ENCODE data around the gene MELTF. TPM values are rescaled to one million over a fixed set of nuclear protein-coding genes. Genes with fewer than 3 reads are reported as not detected.

MELTF gene
- total RNA-seq, 2 experiments from 2014 or later, result 6.0 TPM

DNA sequence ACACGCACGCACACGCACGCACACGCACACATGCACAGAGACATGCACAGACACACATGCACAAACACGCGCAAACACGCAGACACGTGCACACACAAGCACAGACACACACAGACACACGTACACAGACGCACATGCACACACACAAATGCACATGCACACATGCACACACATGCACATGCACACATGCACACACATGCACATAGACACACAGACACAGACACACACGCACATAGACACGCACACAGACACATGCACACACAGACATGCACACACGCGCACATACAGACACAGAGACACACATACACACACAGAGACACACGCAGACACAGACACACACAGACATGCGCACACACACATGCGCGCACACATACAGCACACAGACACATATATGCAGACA, 34.6 kb downstream of the MELTF start:
- no peaks in the 10 kb centered on the region for H3K36me3 Mint-ChIP-seq
- H3K4me1 Mint-ChIP-seq (ENCODE audit: low read depth), result no peaks in the 10 kb centered on the region
- POLR2A ChIA-PET, result no interaction called here
- CTCF ChIA-PET, result no interaction called here
- no peak overlapping the region for H3K4me3 Mint-ChIP-seq
- no peak overlapping the region for H3K27ac Mint-ChIP-seq
- no peaks in the 10 kb centered on the region for H3K9me3 Mint-ChIP-seq
- intact Hi-C loops (cut with micrococcal nuclease), result no loop called here
- H3K27me3 Mint-ChIP-seq, result no peaks in the 10 kb centered on the region
- DNase-seq, result no peak

DNA sequence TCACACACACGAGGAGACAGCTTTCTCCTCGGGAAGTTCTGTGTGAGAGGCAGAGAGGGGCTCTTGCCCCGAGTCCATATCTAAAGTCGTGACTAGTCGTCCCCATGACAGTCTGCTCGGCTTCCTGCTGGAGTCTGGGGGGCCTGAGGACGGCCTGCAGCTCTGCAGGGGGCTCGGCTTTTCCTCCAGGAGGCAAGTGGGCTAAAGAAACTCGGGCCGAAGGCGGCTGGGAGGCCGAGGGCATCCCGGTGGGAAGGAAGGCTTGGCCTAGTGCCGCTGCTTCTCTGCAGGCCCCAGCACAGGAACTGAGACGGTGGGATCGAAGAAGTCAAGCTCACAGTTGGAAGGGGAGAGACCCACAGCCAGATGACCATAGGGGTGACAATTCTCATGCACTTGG, 35.6 kb downstream of the MELTF start:
- Mint-ChIP-seq H3K4me1 (ENCODE audit: low read depth) (no peaks in the 10 kb centered on the region), H3K36me3 (no peaks in the 10 kb centered on the region), H3K9me3 (no peaks in the 10 kb centered on the region), H3K27me3 (no peaks in the 10 kb centered on the region), H3K4me3 (no peak overlapping the region), H3K27ac (no peak overlapping the region)
- intact Hi-C loops (cut with micrococcal nuclease), result no loop called here
- POLR2A ChIA-PET, result no interaction called here
- CTCF ChIA-PET, result interaction anchor here (0.6 to 1.9 kb wide), 3 partner anchors 9 to 43 kb away, joined by 3 to 8 read pairs (median 3); partner anchors contain the start of gene MELTF
- no peak for DNase-seq

DNA sequence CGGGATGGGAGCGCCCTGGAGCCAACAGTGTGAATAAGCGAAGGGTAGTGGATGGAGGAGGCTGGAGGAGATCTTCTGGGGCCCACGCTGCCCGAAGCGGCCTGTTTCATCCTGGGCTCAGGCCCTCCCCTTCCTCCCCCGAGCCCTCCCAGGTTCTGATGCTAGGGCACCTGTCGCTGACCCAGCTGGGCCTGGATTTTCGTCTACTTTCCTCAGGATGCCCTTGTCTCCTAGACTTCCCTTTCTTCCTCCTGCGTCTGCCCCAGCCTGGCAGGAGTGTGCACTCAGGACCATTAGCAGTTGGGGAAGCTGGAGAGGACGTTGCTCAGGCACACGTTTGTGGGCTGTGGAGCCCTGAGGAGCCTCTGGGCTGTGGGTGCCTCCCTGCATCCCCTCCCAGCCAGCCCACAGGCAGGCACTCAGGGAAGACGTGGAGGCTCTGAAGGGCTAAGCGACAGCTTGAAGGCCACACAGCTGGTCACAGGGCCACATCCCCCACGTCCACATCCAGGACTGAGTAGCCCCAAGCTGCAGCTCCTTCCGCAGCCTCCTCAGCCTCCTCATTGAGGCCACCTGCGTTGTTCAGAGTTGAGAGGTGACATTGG, 37.1 kb downstream of the MELTF start:
- DNase-seq, result no peak
- intact Hi-C loops (cut with micrococcal nuclease), result no loop called here
- Mint-ChIP-seq H3K4me1 (ENCODE audit: low read depth) (no peaks in the 10 kb centered on the region), H3K27me3 (no peaks in the 10 kb centered on the region), H3K4me3 (no peak overlapping the region), H3K27ac (no peak overlapping the region), H3K9me3 (no peaks in the 10 kb centered on the region), H3K36me3 (no peaks in the 10 kb centered on the region)
- ChIA-PET POLR2A (no interaction called here), CTCF (interaction anchor here (1.9 kb wide), 1 partner anchor 10 kb away, joined by 8 read pairs; no protein-coding TSS in a partner anchor)

DNA sequence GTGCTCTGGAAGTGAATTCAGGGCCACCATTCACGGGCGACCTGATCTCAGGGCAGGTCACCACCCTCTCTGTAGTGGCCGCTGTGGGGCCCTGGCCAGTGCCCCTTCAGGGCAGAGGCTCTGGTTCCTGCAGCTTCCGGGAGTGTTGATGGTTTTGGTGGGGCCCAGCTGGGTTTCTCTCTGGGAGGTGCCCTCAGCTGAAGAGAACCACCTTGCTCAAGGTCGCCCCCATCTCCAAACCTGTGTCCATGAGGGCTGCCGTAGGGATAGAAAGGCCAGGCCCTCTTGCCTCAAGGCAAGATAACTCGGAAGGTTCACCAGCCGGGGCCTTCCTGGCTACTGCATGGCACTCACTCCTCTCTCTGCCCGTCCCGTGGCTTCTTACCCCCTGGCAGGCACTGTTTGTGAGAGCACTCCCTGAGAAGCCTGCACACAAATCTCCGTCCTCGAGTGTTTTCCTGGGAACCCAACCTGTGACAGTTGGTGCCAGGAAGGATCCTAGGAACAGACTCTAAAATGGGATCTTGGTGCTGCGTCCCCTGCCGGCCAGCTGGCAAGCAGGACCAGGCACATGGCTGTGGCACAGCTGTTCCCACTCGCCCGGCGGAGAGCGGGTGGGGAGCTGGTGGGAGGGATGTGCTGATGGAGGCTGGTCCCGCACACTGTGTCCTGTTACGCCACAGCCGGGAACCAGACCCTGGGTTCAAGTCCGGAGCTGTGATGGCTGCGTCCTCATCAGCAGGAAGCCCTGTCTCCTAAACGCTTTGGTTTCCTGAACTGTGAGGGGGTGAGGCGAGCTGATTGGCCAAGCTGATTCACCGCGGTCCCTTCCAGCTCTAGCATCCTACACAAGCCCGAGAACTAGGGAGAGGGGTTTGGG, 37.8 kb downstream of the MELTF start:
- intact Hi-C loops (cut with micrococcal nuclease), result no loop called here
- CTCF ChIA-PET, result interaction anchor here (1.3 kb wide), 1 partner anchor 37 kb away, joined by 4 read pairs; the partner anchor contains the start of gene MELTF
- POLR2A ChIA-PET, result no interaction called here
- H3K4me1 Mint-ChIP-seq (ENCODE audit: low read depth), result no peaks in the 10 kb centered on the region
- H3K4me3 Mint-ChIP-seq, result no peak overlapping the region
- H3K36me3 Mint-ChIP-seq, result no peaks in the 10 kb centered on the region
- H3K27me3 Mint-ChIP-seq, result no peaks in the 10 kb centered on the region
- H3K27ac Mint-ChIP-seq, result no peak overlapping the region
- no peaks in the 10 kb centered on the region for H3K9me3 Mint-ChIP-seq
- no peak for DNase-seq

DNA sequence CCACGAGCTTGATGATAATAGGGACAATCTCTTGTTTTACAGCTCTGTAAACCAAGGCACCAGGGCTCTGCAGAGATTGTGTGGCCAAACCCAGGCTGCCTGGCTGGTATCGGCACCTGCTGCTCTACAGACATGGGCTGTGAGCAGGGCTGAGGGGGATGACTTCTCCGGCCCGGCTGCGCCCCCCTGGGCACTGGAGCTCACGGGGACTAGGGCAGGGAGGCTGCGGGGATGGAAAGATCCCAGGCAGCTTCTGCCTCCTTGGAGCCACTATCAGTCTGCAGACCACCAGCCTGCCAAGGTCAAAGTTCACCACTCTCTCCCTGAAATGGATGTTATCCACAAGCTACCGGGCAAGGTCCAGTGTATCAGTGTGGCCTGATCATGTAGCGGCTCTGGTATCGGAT, 39.0 kb downstream of the MELTF start:
- H3K9me3 Mint-ChIP-seq, result no peaks in the 10 kb centered on the region
- ChIA-PET POLR2A (no interaction called here), CTCF (interaction anchor here (1.3 kb wide), 2 partner anchors 39 to 197 kb away, joined by 3 to 4 read pairs; partner anchors contain the start of gene MELTF)
- intact Hi-C loops (cut with micrococcal nuclease), result no loop called here
- no peaks in the 10 kb centered on the region for H3K36me3 Mint-ChIP-seq
- H3K27ac Mint-ChIP-seq, result no peak overlapping the region
- no peaks in the 10 kb centered on the region for H3K27me3 Mint-ChIP-seq
- H3K4me1 Mint-ChIP-seq (ENCODE audit: low read depth), result no peaks in the 10 kb centered on the region
- no peak for DNase-seq
- no peak overlapping the region for H3K4me3 Mint-ChIP-seq

DNA sequence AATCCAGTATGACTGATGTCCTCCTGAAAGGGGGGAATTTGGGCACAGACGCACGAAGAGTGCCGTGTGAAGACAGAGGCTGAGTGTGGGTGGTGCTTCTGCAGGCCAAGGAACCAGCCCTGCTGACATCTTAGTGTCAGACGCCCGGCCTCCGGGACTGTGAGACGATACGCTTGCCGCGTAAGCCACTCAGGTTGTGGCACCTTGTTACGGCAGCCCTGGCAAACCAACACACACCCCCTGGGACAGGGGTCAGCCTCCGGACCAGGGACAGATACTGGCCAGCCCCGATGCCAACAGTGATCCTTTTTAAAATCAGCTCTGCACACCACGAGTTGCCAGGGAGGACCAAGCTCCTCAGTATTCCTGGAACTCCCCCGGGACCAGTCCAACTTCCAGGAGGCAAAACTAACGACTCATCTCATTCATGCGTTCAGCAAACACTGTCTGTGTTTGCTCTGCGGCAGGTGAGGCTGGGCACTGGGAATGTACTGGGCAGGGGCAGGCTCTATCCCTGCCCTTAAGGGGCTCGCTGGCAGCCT, 39.8 kb downstream of the MELTF start:
- Mint-ChIP-seq H3K27me3 (peaks cover 4% of the 10 kb centered on the region), H3K27ac (no peak overlapping the region), H3K4me1 (ENCODE audit: low read depth) (no peaks in the 10 kb centered on the region), H3K4me3 (no peak overlapping the region), H3K36me3 (no peaks in the 10 kb centered on the region), H3K9me3 (no peaks in the 10 kb centered on the region)
- DNase-seq, result no peak
- ChIA-PET POLR2A (no interaction called here), CTCF (interaction anchor here (1.3 kb wide), 1 partner anchor 198 kb away, joined by 3 read pairs; no protein-coding TSS in a partner anchor)
- intact Hi-C loops (cut with micrococcal nuclease), result no loop called here

DNA sequence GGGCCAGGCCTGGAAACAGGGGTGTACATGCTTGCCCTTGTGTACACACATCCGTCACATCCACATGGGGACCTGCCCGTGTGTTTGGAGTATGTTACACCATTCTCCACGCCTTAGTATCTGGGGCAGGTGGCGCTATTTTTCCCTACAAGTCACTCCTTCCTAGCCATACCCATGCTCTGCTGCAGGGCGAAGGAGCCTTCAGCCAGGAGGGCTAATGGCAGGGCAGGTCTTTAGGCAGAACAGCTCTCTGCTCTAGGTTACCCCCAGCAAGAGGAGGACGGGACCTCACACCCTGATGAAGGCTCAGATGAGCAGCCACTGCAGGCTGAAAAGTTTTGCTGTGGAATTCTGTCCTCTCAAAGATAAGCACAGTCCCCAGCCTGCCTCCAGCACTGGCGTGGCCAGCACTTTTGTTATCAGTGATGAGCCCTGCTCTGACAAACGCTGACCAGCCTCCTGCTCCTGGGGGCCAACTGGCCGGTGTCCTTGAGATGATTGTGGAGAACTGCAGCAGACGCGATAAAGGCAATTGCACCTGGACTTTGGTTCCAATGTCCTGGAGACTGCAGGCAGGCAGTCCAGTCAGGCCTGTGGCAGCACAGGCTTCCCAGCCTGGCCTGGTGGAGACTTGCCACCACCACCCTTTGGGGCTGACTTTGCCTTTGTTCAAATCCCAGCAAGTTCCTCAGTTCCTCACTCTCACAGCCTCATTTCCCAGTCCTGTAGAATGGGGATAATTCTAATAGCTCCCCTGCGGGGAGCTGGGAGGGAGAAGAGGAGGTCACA, 41.2 kb downstream of the MELTF start:
- H3K9me3 Mint-ChIP-seq, result peaks cover 2% of the 10 kb centered on the region
- DNase-seq, result no peak
- H3K36me3 Mint-ChIP-seq, result no peaks in the 10 kb centered on the region
- intact Hi-C loops (cut with micrococcal nuclease), result no loop called here
- H3K4me3 Mint-ChIP-seq, result no peak overlapping the region
- POLR2A ChIA-PET, result no interaction called here
- no peak overlapping the region for H3K27ac Mint-ChIP-seq
- H3K27me3 Mint-ChIP-seq, result peaks cover 8% of the 10 kb centered on the region
- no peaks in the 10 kb centered on the region for H3K4me1 Mint-ChIP-seq (ENCODE audit: low read depth)
- CTCF ChIA-PET, result no interaction called here

DNA sequence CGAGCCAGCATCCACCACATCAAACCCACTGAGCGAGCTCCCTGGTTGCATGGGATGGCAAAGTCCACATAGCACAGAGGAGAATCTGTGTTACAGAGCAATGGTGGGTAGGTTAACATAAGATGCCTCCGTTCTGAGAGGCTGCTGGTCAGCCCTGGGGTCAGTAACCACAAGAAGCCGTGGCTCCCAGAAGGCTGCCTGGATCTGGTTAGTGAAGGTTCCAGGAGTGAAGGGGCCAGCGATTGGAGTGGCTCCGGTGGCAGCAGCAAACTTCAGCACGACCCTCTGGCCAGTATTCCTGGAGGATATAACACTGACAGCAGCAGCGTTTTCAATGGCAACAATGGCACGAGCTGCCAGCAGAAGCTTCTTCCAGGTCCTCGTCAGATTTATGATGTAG, 42.6 kb downstream of the MELTF start:
- no peaks in the 10 kb centered on the region for H3K4me1 Mint-ChIP-seq (ENCODE audit: low read depth)
- no peak for DNase-seq
- H3K4me3 Mint-ChIP-seq, result no peak overlapping the region
- peaks cover 10% of the 10 kb centered on the region for H3K27me3 Mint-ChIP-seq
- H3K9me3 Mint-ChIP-seq, result peaks cover 7% of the 10 kb centered on the region
- ChIA-PET CTCF (interaction anchor here (1.2 kb wide), 1 partner anchor 9 kb away, joined by 3 read pairs; no protein-coding TSS in a partner anchor), POLR2A (no interaction called here)
- intact Hi-C loops (cut with micrococcal nuclease), result no loop called here
- no peak overlapping the region for H3K27ac Mint-ChIP-seq
- H3K36me3 Mint-ChIP-seq, result no peaks in the 10 kb centered on the region

DNA sequence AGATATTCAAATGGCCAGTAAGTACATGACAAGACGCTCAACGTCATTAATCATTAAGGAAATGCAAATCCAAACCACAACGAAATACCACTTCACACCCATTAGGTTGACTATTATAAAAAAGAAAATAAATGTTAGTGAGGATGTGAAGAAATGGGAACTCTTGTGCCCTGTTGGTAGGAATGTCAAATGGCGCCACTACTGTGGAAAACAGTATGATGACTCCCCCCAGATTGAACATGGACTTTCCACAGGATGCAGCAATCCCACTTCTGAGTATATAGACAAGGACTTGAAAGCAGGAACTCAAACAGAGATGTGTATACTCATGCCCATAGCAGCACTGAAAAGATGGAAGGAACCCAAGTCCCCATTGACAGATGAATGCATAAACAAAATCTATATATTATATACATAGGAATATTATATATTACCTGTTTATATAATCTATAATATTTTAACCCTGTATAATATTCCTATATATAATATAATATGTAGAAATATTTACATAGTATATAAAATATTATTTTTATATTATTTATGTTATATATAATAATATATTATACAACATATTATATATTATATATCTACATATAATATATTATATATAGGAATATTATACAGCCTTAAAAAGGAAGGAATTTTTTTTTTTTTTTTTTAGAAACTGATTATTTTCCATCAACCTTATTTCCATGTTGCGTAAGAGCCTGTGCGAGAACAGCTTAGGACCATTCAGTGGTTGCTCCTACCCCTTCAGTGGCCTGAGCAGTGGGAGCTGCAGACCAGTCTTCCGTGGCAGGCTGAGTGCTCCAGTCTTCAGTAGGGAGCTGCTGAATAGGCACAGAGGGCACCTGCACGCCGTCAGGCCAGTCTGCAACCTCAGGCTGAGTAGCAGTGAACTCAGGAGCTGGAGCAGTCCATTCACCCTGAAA, 43.4 kb downstream of the MELTF start:
- ChIA-PET CTCF (interaction anchor here (1.2 kb wide), 1 partner anchor 8 kb away, joined by 3 read pairs; no protein-coding TSS in a partner anchor), POLR2A (no interaction called here)
- no peak for DNase-seq
- Mint-ChIP-seq H3K4me1 (ENCODE audit: low read depth) (no peaks in the 10 kb centered on the region), H3K27ac (no peak overlapping the region), H3K36me3 (no peaks in the 10 kb centered on the region), H3K4me3 (no peak overlapping the region), H3K27me3 (peaks cover 14% of the 10 kb centered on the region), H3K9me3 (peaks cover 7% of the 10 kb centered on the region)
- intact Hi-C loops (cut with micrococcal nuclease), result no loop called here

DNA sequence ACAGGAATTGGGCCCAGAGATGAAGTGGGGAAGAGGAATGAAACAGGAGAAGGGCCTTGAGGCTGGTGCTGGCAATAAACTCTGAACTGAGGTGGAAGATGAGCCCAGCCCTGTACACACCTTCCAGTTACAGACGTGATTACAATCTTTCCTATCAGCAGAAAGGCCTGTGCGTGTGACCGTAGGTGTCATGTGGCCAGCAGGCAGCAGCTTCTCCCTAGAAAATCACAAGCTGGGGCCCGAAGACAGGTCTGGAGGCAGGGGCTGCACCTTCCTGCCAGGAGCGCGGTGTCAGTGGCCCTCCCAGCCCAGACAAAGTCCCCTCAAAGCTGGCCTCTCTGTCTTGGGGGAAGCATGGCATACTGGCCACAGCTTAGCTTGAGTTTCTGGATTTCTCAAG, 44.3 kb downstream of the MELTF start:
- ChIA-PET CTCF (no interaction called here), POLR2A (no interaction called here)
- H3K27ac Mint-ChIP-seq, result no peak overlapping the region
- H3K4me1 Mint-ChIP-seq (ENCODE audit: low read depth), result no peaks in the 10 kb centered on the region
- DNase-seq, result no peak
- no peak overlapping the region for H3K4me3 Mint-ChIP-seq
- peaks cover 7% of the 10 kb centered on the region for H3K9me3 Mint-ChIP-seq
- intact Hi-C loops (cut with micrococcal nuclease), result no loop called here
- peaks cover 14% of the 10 kb centered on the region for H3K27me3 Mint-ChIP-seq
- H3K36me3 Mint-ChIP-seq, result no peaks in the 10 kb centered on the region

DNA sequence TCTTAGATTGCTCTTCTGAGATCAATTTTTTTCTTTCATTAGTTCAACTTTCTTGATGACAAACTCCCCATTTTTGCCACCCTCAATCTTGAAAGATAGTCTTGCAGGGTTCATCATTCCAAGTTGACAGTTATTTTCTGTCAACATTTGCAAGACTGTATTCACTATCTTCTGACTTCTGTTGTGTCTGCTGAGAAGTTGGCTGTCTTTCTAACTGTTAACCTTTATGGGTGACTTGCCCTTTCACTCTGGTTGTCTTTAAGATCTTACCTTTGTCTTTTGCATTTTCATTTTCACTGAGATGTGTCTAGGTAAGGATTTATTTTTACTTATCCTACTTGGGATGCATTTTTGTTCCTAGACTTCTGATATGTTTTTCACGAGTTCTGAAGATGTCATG, 46.4 kb downstream of the MELTF start:
- H3K4me3 Mint-ChIP-seq, result no peak overlapping the region
- H3K27ac Mint-ChIP-seq, result no peak overlapping the region
- no peaks in the 10 kb centered on the region for H3K36me3 Mint-ChIP-seq
- ChIA-PET POLR2A (no interaction called here), CTCF (no interaction called here)
- peaks cover 7% of the 10 kb centered on the region for H3K9me3 Mint-ChIP-seq
- H3K27me3 Mint-ChIP-seq, result peaks cover 18% of the 10 kb centered on the region
- intact Hi-C loops (cut with micrococcal nuclease), result no loop called here
- H3K4me1 Mint-ChIP-seq (ENCODE audit: low read depth), result peaks cover 3% of the 10 kb centered on the region
- DNase-seq, result no peak
